Hepatocyte (in vitro differentiated cells): ENCODE measurements around the gene RINL. TPM values are rescaled to one million over a fixed set of nuclear protein-coding genes. Genes with fewer than 3 reads are reported as not detected.

Experiments used
- DNase-seq: peaks from one replicate; pipeline ENCODE4 v3.0.0-alpha.2; 2016; ENCODE audit warnings: low spot score
- H2AFZ ChIP-seq: fragments of 200-600 bp; sonication (generic); 2 replicates; pipeline ENCODE4 v1.6.0; 2016; ENCODE audit warnings: antibody characterized with exemption, mild to moderate bottlenecking
- H3K27ac ChIP-seq: fragments of 200-600 bp; sonication (generic); 2 replicates; pipeline ENCODE4 v1.5.1; 2016; ENCODE audit warnings: mild to moderate bottlenecking
- H3K27me3 ChIP-seq: fragments of 200-600 bp; sonication (generic); 2 replicates; pipeline ENCODE4 v1.6.1; 2016
- H3K36me3 ChIP-seq: fragments of 200-600 bp; sonication (generic); replicated peaks from 2 replicates; pipeline ENCODE4 v1.5.1; 2016; ENCODE audit warnings: low read depth; ENCODE audit not compliant: insufficient read depth
- H3K4me1 ChIP-seq: fragments of 200-600 bp; sonication (generic); 2 replicates; pipeline ENCODE4 v1.5.1; 2016; ENCODE audit warnings: mild to moderate bottlenecking, moderate library complexity; ENCODE audit not compliant: insufficient read depth
- H3K4me2 ChIP-seq: fragments of 200-600 bp; sonication (generic); 2 replicates; pipeline ENCODE4 v1.6.0; 2016
- H3K4me3 ChIP-seq: fragments of 200-600 bp; sonication (generic); 2 replicates; pipeline ENCODE4 v1.5.1; 2016; ENCODE audit warnings: mild to moderate bottlenecking
- H3K79me2 ChIP-seq: fragments of 200-600 bp; sonication (generic); 2 replicates; pipeline ENCODE4 v1.6.0; 2017; ENCODE audit warnings: mild to moderate bottlenecking
- H3K9me2 ChIP-seq: fragments of 200-600 bp; sonication (generic); replicated peaks from 2 replicates; pipeline ENCODE4 v1.6.0; 2017; ENCODE audit warnings: mild to moderate bottlenecking; ENCODE audit not compliant: insufficient read depth
- H3K9me3 ChIP-seq: fragments of 200-600 bp; sonication (generic); 2 replicates; pipeline ENCODE4 v1.5.1; 2016; ENCODE audit warnings: low read depth, mild to moderate bottlenecking
- H4K20me1 ChIP-seq: fragments of 200-600 bp; sonication (generic); 2 replicates; pipeline ENCODE4 v1.6.0; 2016; ENCODE audit warnings: mild to moderate bottlenecking; ENCODE audit not compliant: insufficient read depth, poor library complexity, severe bottlenecking
- CTCF ChIP-seq: fragments of 200-600 bp; sonication (generic); IDR thresholded peaks from 2 replicates; pipeline ENCODE4 v1.5.1; 2016; ENCODE audit warnings: antibody characterized with exemption, mild to moderate bottlenecking; ENCODE audit not compliant: poor library complexity
- EZH2 ChIP-seq: fragments of 200-600 bp; sonication (generic); IDR thresholded peaks from 2 replicates; pipeline ENCODE4 v1.6.1; 2016; ENCODE audit warnings: antibody characterized with exemption, mild to moderate bottlenecking, borderline replicate concordance
- EZH2phosphoT487 ChIP-seq: fragments of 200-600 bp; sonication (generic); IDR thresholded peaks from one replicate; pipeline ENCODE4 v1.6.1; 2018; ENCODE audit warnings: antibody characterized with exemption, mild to moderate bottlenecking, low read depth, moderate library complexity; ENCODE audit not compliant: unreplicated experiment, severe bottlenecking
- WGBS: methylation state at CpG from one replicate; pipeline ENCODE4 v1.1.6; 2016; ENCODE audit warnings: low lambda C conversion rate; ENCODE audit errors: missing lambda C conversion rate; 5-methylcytosine and 5-hydroxymethylcytosine counted together
- polyA plus RNA-seq: library from polyadenylated mRNA; unstranded; fragments of >200 nt; fragmentation: Nextera tagmentation; extraction: Ambion mirVana; gene quantifications from 2 replicates; pipeline ENCODE4 v1.2.1, GENCODE V29; 2016
- total RNA-seq: library from RNA; depleted of rRNA; stranded (reverse); fragments of >200 nt; gene quantifications from 2 replicates; pipeline ENCODE4 v1.2.3, GENCODE V29; 2014

The RINL gene
- total RNA-seq (3.9 and 5.6 TPM in 2 replicates), polyA plus RNA-seq (4.6 and 7.7 TPM in 2 replicates)

- peak within 1 kb of the TSS; percentile 95 for H3K27ac ChIP-seq
- H3K79me2 ChIP-seq: no peaks in the 10 kb centered on the region
- H3K9me2 ChIP-seq: no peaks in the 10 kb centered on the region
- peak; percentile 56 for DNase-seq
- H3K4me3 ChIP-seq: no peak within 1 kb of the TSS
- H2AFZ ChIP-seq: no peak within 1 kb of the TSS
- H3K27me3 ChIP-seq: no peaks in the 10 kb centered on the region
- no peak for TF ChIP-seq EZH2
- no peak for TF ChIP-seq CTCF
- TF ChIP-seq EZH2phosphoT487: no peak
- 56% methylated on average over 10 of the region's 11 CpGs for WGBS
- H4K20me1 ChIP-seq: no peaks in the 10 kb centered on the region
- H3K4me1 ChIP-seq: peaks cover 18% of the 10 kb centered on the region
- H3K9me3 ChIP-seq: no peaks in the 10 kb centered on the region
- no peaks in the 10 kb centered on the region for H3K36me3 ChIP-seq
- peak within 1 kb of the TSS; percentile 62 for H3K4me2 ChIP-seq
Observed at GRCh38 chr19:38877781-38878574, at the start of gene RINL. TSS of gene RINL (minus strand) at chr19:38878275. CDS start at chr19:38876742, 1,533 bp downstream.

- Histone ChIP-seq H3K27ac (no peak overlapping the region), H3K9me2 (no peaks in the 10 kb centered on the region), H3K27me3 (no peaks in the 10 kb centered on the region), H3K4me3 (no peak overlapping the region), H3K4me1 (peaks cover under 1% of the 10 kb centered on the region), H3K4me2 (no peak overlapping the region), H3K9me3 (no peaks in the 10 kb centered on the region), H4K20me1 (no peaks in the 10 kb centered on the region), H3K36me3 (no peaks in the 10 kb centered on the region), H3K79me2 (peaks cover 16% of the 10 kb centered on the region), H2AFZ (no peak overlapping the region)
- TF ChIP-seq EZH2 (no peak), CTCF (no peak), EZH2phosphoT487 (no peak)
- WGBS: 94% methylated on average over 7 of the region's 7 CpGs
- no peak for DNase-seq
Observed at GRCh38 chr19:38924388-38924787, 46.3 kb upstream of the RINL start.

GRCh38 chr19:38922482-38922881 lies 44.4 kb upstream of the RINL start:
- H4K20me1 ChIP-seq: no peaks in the 10 kb centered on the region
- H3K79me2 ChIP-seq: no peaks in the 10 kb centered on the region
- no peak overlapping the region for H3K27ac ChIP-seq
- WGBS: 98% methylated on average over 5 of the region's 5 CpGs
- H3K27me3 ChIP-seq: no peaks in the 10 kb centered on the region
- H3K4me3 ChIP-seq: no peak overlapping the region
- no peaks in the 10 kb centered on the region for H3K9me3 ChIP-seq
- TF ChIP-seq CTCF (no peak), EZH2phosphoT487 (no peak), EZH2 (no peak)
- H3K4me1 ChIP-seq: no peaks in the 10 kb centered on the region
- no peaks in the 10 kb centered on the region for H3K36me3 ChIP-seq
- no peaks in the 10 kb centered on the region for H3K9me2 ChIP-seq
- no peak for DNase-seq
- no peak overlapping the region for H2AFZ ChIP-seq
- H3K4me2 ChIP-seq: no peak overlapping the region
